HepG2 (cell line): Measurements from ENCODE around the gene ZKSCAN1.

Experiments used
- FOXP4 ChIP-seq: sonication (generic); formaldehyde crosslinking; IDR thresholded peaks from 2 replicates; pipeline ENCODE4 v1.4.0; 2020; ENCODE audit warnings: missing genetic modification reagents
- HCFC1 ChIP-seq: fragments of 150-350 bp; IDR thresholded peaks from 2 replicates; pipeline ENCODE4 v1.6.1; 2014; ENCODE audit warnings: low read depth, low read length
- PHF20 ChIP-seq: sonication (generic); formaldehyde crosslinking; IDR thresholded peaks from 2 replicates; pipeline ENCODE4 v1.5.0; 2020; ENCODE audit warnings: mild to moderate bottlenecking, missing genetic modification reagents
- TBX3 ChIP-seq: fragments of 450-650 bp; IDR thresholded peaks from 2 replicates; pipeline ENCODE4 v1.6.1; 2017; ENCODE audit warnings: antibody characterized with exemption, mild to moderate bottlenecking, inconsistent platforms, borderline replicate concordance
- TF ChIP-seq, protein P1 (sequence below): sonication (generic); formaldehyde crosslinking; IDR thresholded peaks from 2 replicates; pipeline ENCODE4 v1.4.0; 2020; ENCODE audit warnings: mild to moderate bottlenecking, missing genetic modification reagents

GRCh38 chr7:100090527-100091410 lies 75.4 kb downstream of the ZKSCAN1 start:
- TF ChIP-seq TBX3 (no peak), HCFC1 (no peak), FOXP4 (CRISPR knock-in tag) (no peak), PHF20 (CRISPR knock-in tag) (no peak)
- TF ChIP-seq, protein P1, sequence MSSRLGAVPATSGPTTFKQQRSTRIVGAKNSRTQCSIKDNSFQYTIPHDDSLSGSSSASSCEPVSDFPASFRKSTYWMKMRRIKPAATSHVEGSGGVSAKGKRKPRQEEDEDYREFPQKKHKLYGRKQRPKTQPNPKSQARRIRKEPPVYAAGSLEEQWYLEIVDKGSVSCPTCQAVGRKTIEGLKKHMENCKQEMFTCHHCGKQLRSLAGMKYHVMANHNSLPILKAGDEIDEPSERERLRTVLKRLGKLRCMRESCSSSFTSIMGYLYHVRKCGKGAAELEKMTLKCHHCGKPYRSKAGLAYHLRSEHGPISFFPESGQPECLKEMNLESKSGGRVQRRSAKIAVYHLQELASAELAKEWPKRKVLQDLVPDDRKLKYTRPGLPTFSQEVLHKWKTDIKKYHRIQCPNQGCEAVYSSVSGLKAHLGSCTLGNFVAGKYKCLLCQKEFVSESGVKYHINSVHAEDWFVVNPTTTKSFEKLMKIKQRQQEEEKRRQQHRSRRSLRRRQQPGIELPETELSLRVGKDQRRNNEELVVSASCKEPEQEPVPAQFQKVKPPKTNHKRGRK, result no peak
